ENCODE results near the gene KNTC1. TPM values are rescaled to one million over a fixed set of nuclear protein-coding genes. Genes with fewer than 3 reads are reported as not detected.

The KNTC1 gene
- total and polyA plus RNA-seq, 2 of the 13 experiments (the other 11 are each of a cell fraction or from before 2014, with no cell fraction given): 45.1 to 57.6 TPM

GRCh38 chr12:122489038-122489437, 38.0 kb upstream of the KNTC1 start (continued):
- TF ChIP-seq, protein P1, sequence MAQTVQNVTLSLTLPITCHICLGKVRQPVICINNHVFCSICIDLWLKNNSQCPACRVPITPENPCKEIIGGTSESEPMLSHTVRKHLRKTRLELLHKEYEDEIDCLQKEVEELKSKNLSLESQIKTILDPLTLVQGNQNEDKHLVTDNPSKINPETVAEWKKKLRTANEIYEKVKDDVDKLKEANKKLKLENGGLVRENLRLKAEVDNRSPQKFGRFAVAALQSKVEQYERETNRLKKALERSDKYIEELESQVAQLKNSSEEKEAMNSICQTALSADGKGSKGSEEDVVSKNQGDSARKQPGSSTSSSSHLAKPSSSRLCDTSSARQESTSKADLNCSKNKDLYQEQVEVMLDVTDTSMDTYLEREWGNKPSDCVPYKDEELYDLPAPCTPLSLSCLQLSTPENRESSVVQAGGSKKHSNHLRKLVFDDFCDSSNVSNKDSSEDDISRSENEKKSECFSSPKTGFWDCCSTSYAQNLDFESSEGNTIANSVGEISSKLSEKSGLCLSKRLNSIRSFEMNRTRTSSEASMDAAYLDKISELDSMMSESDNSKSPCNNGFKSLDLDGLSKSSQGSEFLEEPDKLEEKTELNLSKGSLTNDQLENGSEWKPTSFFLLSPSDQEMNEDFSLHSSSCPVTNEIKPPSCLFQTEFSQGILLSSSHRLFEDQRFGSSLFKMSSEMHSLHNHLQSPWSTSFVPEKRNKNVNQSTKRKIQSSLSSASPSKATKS (CRISPR knock-in tag; IDR thresholded peaks at IDR 0.05): peak; percentile 73; the same call in 1 of the 2 replicates
- TF ChIP-seq TCF7 (IDR thresholded peaks at IDR 0.05; ENCODE audit: low read depth) (no peak), ZNF367 (CRISPR knock-in tag; IDR thresholded peaks at IDR 0.05; ENCODE audit: borderline replicate concordance) (no peak), ZNF678 (CRISPR knock-in tag; IDR thresholded peaks at IDR 0.05) (no peak), IKZF5 (CRISPR knock-in tag; IDR thresholded peaks at IDR 0.05) (peak; percentile 74; the same call in 1 of the 2 replicates), SRF (IDR thresholded peaks at IDR 0.05; ENCODE audit: low read depth, low read length) (no peak), YEATS2 (CRISPR knock-in tag; IDR thresholded peaks at IDR 0.05; ENCODE audit: borderline replicate concordance) (peak; percentile 24; the same call in 1 of the 2 replicates), GABPB1 (CRISPR knock-in tag; IDR thresholded peaks at IDR 0.05) (0 out of 2 replicates have a peak, but pooled peaks have one; percentile 24), MLX (CRISPR knock-in tag; IDR thresholded peaks at IDR 0.05) (0 out of 2 replicates have a peak, but pooled peaks have one; percentile 34), ZNF7 (CRISPR knock-in tag; IDR thresholded peaks at IDR 0.05) (no peak), ASH2L (IDR thresholded peaks at IDR 0.05; ENCODE audit: insufficient read length, low read depth, low read length) (peak; percentile 67), CREB3 (CRISPR knock-in tag; IDR thresholded peaks at IDR 0.05) (no peak), ZNF749 (CRISPR knock-in tag; IDR thresholded peaks at IDR 0.05; ENCODE audit: borderline replicate concordance) (peak; percentile 58; the same call in 1 of the 2 replicates), ZNF382 (CRISPR knock-in tag; IDR thresholded peaks at IDR 0.05; ENCODE audit: borderline replicate concordance) (no peak), ZGPAT (CRISPR knock-in tag; IDR thresholded peaks at IDR 0.05) (peak; percentile 89)
- TF ChIP-seq, protein P2, sequence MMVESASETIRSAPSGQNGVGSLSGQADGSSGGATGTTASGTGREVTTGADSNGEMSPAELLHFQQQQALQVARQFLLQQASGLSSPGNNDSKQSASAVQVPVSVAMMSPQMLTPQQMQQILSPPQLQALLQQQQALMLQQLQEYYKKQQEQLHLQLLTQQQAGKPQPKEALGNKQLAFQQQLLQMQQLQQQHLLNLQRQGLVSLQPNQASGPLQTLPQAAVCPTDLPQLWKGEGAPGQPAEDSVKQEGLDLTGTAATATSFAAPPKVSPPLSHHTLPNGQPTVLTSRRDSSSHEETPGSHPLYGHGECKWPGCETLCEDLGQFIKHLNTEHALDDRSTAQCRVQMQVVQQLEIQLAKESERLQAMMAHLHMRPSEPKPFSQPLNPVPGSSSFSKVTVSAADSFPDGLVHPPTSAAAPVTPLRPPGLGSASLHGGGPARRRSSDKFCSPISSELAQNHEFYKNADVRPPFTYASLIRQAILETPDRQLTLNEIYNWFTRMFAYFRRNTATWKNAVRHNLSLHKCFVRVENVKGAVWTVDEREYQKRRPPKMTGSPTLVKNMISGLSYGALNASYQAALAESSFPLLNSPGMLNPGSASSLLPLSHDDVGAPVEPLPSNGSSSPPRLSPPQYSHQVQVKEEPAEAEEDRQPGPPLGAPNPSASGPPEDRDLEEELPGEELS (CRISPR knock-in tag; IDR thresholded peaks at IDR 0.05): peak; percentile 99
- TF ChIP-seq, protein P3, sequence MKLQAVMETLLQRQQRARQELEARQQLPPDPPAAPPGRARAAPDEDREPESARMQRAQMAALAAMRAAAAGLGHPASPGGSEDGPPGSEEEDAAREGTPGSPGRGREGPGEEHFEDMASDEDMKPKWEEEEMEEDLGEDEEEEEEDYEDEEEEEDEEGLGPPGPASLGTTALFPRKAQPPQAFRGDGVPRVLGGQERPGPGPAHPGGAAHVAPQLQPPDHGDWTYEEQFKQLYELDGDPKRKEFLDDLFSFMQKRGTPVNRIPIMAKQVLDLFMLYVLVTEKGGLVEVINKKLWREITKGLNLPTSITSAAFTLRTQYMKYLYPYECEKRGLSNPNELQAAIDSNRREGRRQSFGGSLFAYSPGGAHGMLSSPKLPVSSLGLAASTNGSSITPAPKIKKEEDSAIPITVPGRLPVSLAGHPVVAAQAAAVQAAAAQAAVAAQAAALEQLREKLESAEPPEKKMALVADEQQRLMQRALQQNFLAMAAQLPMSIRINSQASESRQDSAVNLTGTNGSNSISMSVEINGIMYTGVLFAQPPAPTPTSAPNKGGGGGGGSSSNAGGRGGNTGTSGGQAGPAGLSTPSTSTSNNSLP (IDR thresholded peaks at IDR 0.05; ENCODE audit: low read depth, low read length): peak; percentile 96
- TF ChIP-seq, protein P4, sequence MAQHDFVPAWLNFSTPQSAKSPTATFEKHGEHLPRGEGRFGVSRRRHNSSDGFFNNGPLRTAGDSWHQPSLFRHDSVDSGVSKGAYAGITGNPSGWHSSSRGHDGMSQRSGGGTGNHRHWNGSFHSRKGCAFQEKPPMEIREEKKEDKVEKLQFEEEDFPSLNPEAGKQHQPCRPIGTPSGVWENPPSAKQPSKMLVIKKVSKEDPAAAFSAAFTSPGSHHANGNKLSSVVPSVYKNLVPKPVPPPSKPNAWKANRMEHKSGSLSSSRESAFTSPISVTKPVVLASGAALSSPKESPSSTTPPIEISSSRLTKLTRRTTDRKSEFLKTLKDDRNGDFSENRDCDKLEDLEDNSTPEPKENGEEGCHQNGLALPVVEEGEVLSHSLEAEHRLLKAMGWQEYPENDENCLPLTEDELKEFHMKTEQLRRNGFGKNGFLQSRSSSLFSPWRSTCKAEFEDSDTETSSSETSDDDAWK (CRISPR knock-in tag; IDR thresholded peaks at IDR 0.05): no peak

Measured in HepG2 (cell line).